Activated CD4-positive, alpha-beta T cell treated with anti-CD3 and anti-CD28 coated beads, Interleukin-2, Interleukin-6, amounts not matched to agents 100 ng/mL and 50 ng/mL, durations not matched to agents 16 hours and 8 hours (primary cell): ENCODE results near the gene ZNF236.

Experiments used
- DNase-seq: peaks from one replicate; pipeline ENCODE4 v3.0.0-alpha.2; 2020

The ZNF236 gene

GRCh38 chr18:76866666-76867065 is 44.3 kb downstream of the ZNF236 start:
- DNase-seq: no peak

GRCh38 chr18:76873311-76873710 is 51.0 kb downstream of the ZNF236 start:
- no peak for DNase-seq

- no peak for DNase-seq
Observed at GRCh38 chr18:76873713-76874112, 51.4 kb downstream of the ZNF236 start.

GRCh38 chr18:76874642-76875389 is 52.5 kb downstream of the ZNF236 start:
- DNase-seq: peak; percentile 34

- peak; percentile 63 for DNase-seq
Observed at GRCh38 chr18:76875390-76876325, 53.3 kb downstream of the ZNF236 start.

- no peak for DNase-seq
Observed at GRCh38 chr18:76878426-76878825, 56.1 kb downstream of the ZNF236 start.

- DNase-seq: no peak
Observed at GRCh38 chr18:76880026-76880425, 57.7 kb downstream of the ZNF236 start.

- DNase-seq: no peak
Observed at GRCh38 chr18:76881744-76882143, 59.4 kb downstream of the ZNF236 start.

GRCh38 chr18:76882146-76882545 is 59.8 kb downstream of the ZNF236 start:
- no peak for DNase-seq

GRCh38 chr18:76885001-76885400 is 62.6 kb downstream of the ZNF236 start:
- no peak for DNase-seq

GRCh38 chr18:76886112-76886511 is 63.8 kb downstream of the ZNF236 start:
- no peak for DNase-seq

- no peak for DNase-seq
Observed at GRCh38 chr18:76889091-76889699, 66.8 kb downstream of the ZNF236 start.

- DNase-seq: no peak
Observed at GRCh38 chr18:76892832-76893231, 70.5 kb downstream of the ZNF236 start.

GRCh38 chr18:76894566-76895346 is 72.4 kb downstream of the ZNF236 start:
- no peak for DNase-seq

- DNase-seq: no peak
Observed at GRCh38 chr18:76895498-76895897, 73.1 kb downstream of the ZNF236 start.

GRCh38 chr18:76896677-76897076 is 74.3 kb downstream of the ZNF236 start:
- no peak for DNase-seq

- DNase-seq: no peak
Observed at GRCh38 chr18:76897257-76897656, 74.9 kb downstream of the ZNF236 start.

- DNase-seq: no peak
Observed at GRCh38 chr18:76903386-76903785, 81.0 kb downstream of the ZNF236 start.

GRCh38 chr18:76905821-76906220 is 83.5 kb downstream of the ZNF236 start:
- DNase-seq: no peak

GRCh38 chr18:76908277-76908676 is 85.9 kb downstream of the ZNF236 start:
- DNase-seq: no peak

- DNase-seq: no peak
Observed at GRCh38 chr18:76909439-76909838, 87.1 kb downstream of the ZNF236 start.

- no peak for DNase-seq
Observed at GRCh38 chr18:76911440-76911839, 89.1 kb downstream of the ZNF236 start.

- DNase-seq: no peak
Observed at GRCh38 chr18:76913583-76913982, 91.2 kb downstream of the ZNF236 start.
